GM12873 (cell line): ENCODE results near the gene IL4R.

ENCODE experiments used
- CTCF ChIP-seq: IDR thresholded peaks from 2 replicates; pipeline ENCODE4 v1.5.1; 2012; ENCODE audit warnings: low read depth, mild to moderate bottlenecking, moderate library complexity, low read length, control low read depth; ENCODE audit not compliant: insufficient read depth; ENCODE audit errors: missing control alignments

Gene IL4R

GRCh38 chr16:27317738-27318391, 4.1 kb downstream of the IL4R start:
- TF ChIP-seq CTCF = no peak

GRCh38 chr16:27318392-27319256, 4.8 kb downstream of the IL4R start:
- TF ChIP-seq CTCF = no peak

GRCh38 chr16:27319257-27319965, 5.6 kb downstream of the IL4R start:
- no peak for TF ChIP-seq CTCF

- no peak for TF ChIP-seq CTCF
Observed at GRCh38 chr16:27320261-27321012, 6.7 kb downstream of the IL4R start.

- no peak for TF ChIP-seq CTCF
Observed at GRCh38 chr16:27321013-27321915, 7.5 kb downstream of the IL4R start.

GRCh38 chr16:27322858-27323780, 9.3 kb downstream of the IL4R start:
- no peak for TF ChIP-seq CTCF
